GM23248 (cell line): ENCODE results near the gene DTX2. TPM values are rescaled to one million over a fixed set of nuclear protein-coding genes. Genes with fewer than 3 reads are reported as not detected.
"Not testable (repeated sequence)": the region's sequence is repeated elsewhere in the genome, so short reads cannot be mapped to it uniquely, and the experiment has no call there.

Experiments
- DNase-seq: peaks from one replicate; pipeline ENCODE4 v3.0.0-alpha.2; 2015
- H2AFZ ChIP-seq: fragments of 200-600 bp; sonication (generic); 2 replicates; pipeline ENCODE4 v1.6.1; 2016; ENCODE audit warnings: antibody characterized with exemption
- H3F3A ChIP-seq: fragments of 200-600 bp; sonication (generic); 2 replicates; pipeline ENCODE4 v1.6.1; 2016; ENCODE audit warnings: mild to moderate bottlenecking, antibody characterized with exemption, mixed run types; ENCODE audit not compliant: insufficient read depth
- H3K27ac ChIP-seq: fragments of 200-600 bp; sonication (generic); 2 replicates; pipeline ENCODE4 v1.5.1; 2016; ENCODE audit warnings: mild to moderate bottlenecking
- H3K27me3 ChIP-seq: fragments of 200-600 bp; sonication (generic); replicated peaks from 2 replicates; pipeline ENCODE4 v1.6.1; 2016; ENCODE audit warnings: mild to moderate bottlenecking; ENCODE audit not compliant: insufficient read depth
- H3K36me3 ChIP-seq: fragments of 200-600 bp; sonication (generic); 2 replicates; pipeline ENCODE4 v1.6.1; 2016; ENCODE audit warnings: low read depth, mild to moderate bottlenecking
- H3K4me1 ChIP-seq: fragments of 200-600 bp; sonication (generic); 2 replicates; pipeline ENCODE4 v1.6.1; 2016; ENCODE audit warnings: mild to moderate bottlenecking; ENCODE audit not compliant: insufficient read depth
- H3K4me2 ChIP-seq: fragments of 200-600 bp; sonication (generic); one replicate; pipeline ENCODE4 v1.6.1; 2016; ENCODE audit warnings: mild to moderate bottlenecking; ENCODE audit not compliant: unreplicated experiment
- H3K4me3 ChIP-seq: fragments of 200-600 bp; sonication (generic); 2 replicates; pipeline ENCODE4 v1.5.1; 2016; ENCODE audit warnings: mild to moderate bottlenecking
- H3K79me2 ChIP-seq: fragments of 200-600 bp; sonication (generic); 2 replicates; pipeline ENCODE4 v1.6.1; 2016; ENCODE audit warnings: mild to moderate bottlenecking; ENCODE audit not compliant: insufficient read depth
- H3K9ac ChIP-seq: fragments of 200-600 bp; sonication (generic); 2 replicates; pipeline ENCODE4 v1.6.1; 2016; ENCODE audit warnings: mild to moderate bottlenecking
- H3K9me2 ChIP-seq: fragments of 200-600 bp; sonication (generic); 2 replicates; pipeline ENCODE4 v1.6.1; 2016; ENCODE audit warnings: mixed run types, mild to moderate bottlenecking, moderate library complexity; ENCODE audit not compliant: insufficient read depth
- H3K9me3 ChIP-seq: fragments of 200-600 bp; sonication (generic); one replicate; pipeline ENCODE4 v1.6.1; 2017; ENCODE audit warnings: low read depth
- H4K20me1 ChIP-seq: fragments of 200-600 bp; sonication (generic); 2 replicates; pipeline ENCODE4 v1.6.0; 2016; ENCODE audit not compliant: insufficient read depth
- WGBS, 2 experiments: methylation state at CpG; one replicate each; pipeline ENCODE4 v1.1.6; 2015 to 2017; ENCODE audit warnings: low lambda C conversion rate in 2 of 2, low coverage in 1 of 2; ENCODE audit errors: missing lambda C conversion rate in 2 of 2; 5-methylcytosine and 5-hydroxymethylcytosine counted together
- in situ Hi-C: fragments of 300-500 bp; cut with MboI; formaldehyde crosslinking; loops from 2 replicates; pipeline ENCODE4 v1.15.0; 2020
- polyA plus RNA-seq: library from polyadenylated mRNA; unstranded; fragments of >200 nt; fragmentation: Nextera tagmentation; extraction: Ambion mirVana; gene quantifications from 2 replicates; pipeline ENCODE4 v1.2.1, GENCODE V29; 2016
- total RNA-seq: library from RNA; depleted of rRNA; stranded (reverse); fragments of >200 nt; shearing (Covaris generic); gene quantifications from 2 replicates; pipeline ENCODE4 v1.2.3, GENCODE V29; 2014

The DTX2 gene
- total and polyA plus RNA-seq, 2 experiments from 2014 or later, result 4.3 to 9.7 TPM

- H3K4me2 ChIP-seq, DNase-seq, H3K27ac ChIP-seq, H3K9ac ChIP-seq, H4K20me1 ChIP-seq, H2AFZ ChIP-seq, H3K36me3 ChIP-seq, H3K9me3 ChIP-seq, H3K9me2 ChIP-seq, H3K27me3 ChIP-seq, in situ Hi-C loops, H3K4me1 ChIP-seq, H3K4me3 ChIP-seq, H3F3A ChIP-seq: not testable (repeated sequence)
- WGBS, 2 experiments, result 78 to 85% methylated on average over 10 to 11 of the region's 14 CpGs
- H3K79me2 ChIP-seq, result peaks cover 12% of the 10 kb centered on the region
Measured at GRCh38 chr7:76467743-76468404, 6.4 kb downstream of the DTX2 start.

GRCh38 chr7:76471556-76472221 is 10.2 kb downstream of the DTX2 start:
- in situ Hi-C loops, H3K4me3 ChIP-seq, H3K79me2 ChIP-seq: not testable (repeated sequence)

GRCh38 chr7:76473097-76473496 is 11.6 kb downstream of the DTX2 start:
- H3K4me2 ChIP-seq, DNase-seq, H3K9me2 ChIP-seq, H3K9ac ChIP-seq, H3K27ac ChIP-seq, H3K9me3 ChIP-seq, H4K20me1 ChIP-seq, H2AFZ ChIP-seq, H3K4me1 ChIP-seq, H3F3A ChIP-seq, H3K27me3 ChIP-seq, H3K36me3 ChIP-seq, H3K79me2 ChIP-seq, in situ Hi-C loops, H3K4me3 ChIP-seq: not testable (repeated sequence)
- 100% methylated on average over 3 to 4 of the region's 6 CpGs for WGBS, 2 experiments

More at GRCh38 chr7:76471556-76472221, 10.2 kb downstream of the DTX2 start:
- not testable (repeated sequence) for H3F3A ChIP-seq, H3K4me1 ChIP-seq, H4K20me1 ChIP-seq, H3K4me2 ChIP-seq, H3K36me3 ChIP-seq, H3K9me2 ChIP-seq, H3K27ac ChIP-seq, H3K9ac ChIP-seq, H3K9me3 ChIP-seq, H3K27me3 ChIP-seq, DNase-seq, H2AFZ ChIP-seq
- 81 to 88% methylated on average over 8 to 10 of the region's 10 CpGs for WGBS, 2 experiments

- H3K9me2 ChIP-seq, H3F3A ChIP-seq, H3K27ac ChIP-seq, H3K9ac ChIP-seq, H2AFZ ChIP-seq, H3K4me1 ChIP-seq, H4K20me1 ChIP-seq, in situ Hi-C loops, H3K36me3 ChIP-seq, H3K4me2 ChIP-seq, H3K4me3 ChIP-seq, H3K9me3 ChIP-seq, H3K27me3 ChIP-seq, DNase-seq, H3K79me2 ChIP-seq: not testable (repeated sequence)
- 97 to 100% methylated on average over 2 to 7 of the region's 11 CpGs for WGBS, 2 experiments
Measured at GRCh38 chr7:76476280-76476679, 14.8 kb downstream of the DTX2 start.

- in situ Hi-C loops, result not testable (repeated sequence)
- WGBS, 2 experiments, result 97 to 98% methylated on average over 12 to 23 of the region's 24 CpGs
Measured at GRCh38 chr7:76476742-76477474, 15.4 kb downstream of the DTX2 start.

GRCh38 chr7:76479628-76480027 is 18.1 kb downstream of the DTX2 start:
- H3K4me1 ChIP-seq, H3K9ac ChIP-seq, H3K4me3 ChIP-seq, H3F3A ChIP-seq, H3K27ac ChIP-seq, H3K27me3 ChIP-seq, H2AFZ ChIP-seq, H3K79me2 ChIP-seq, H3K9me2 ChIP-seq, H4K20me1 ChIP-seq, DNase-seq, H3K9me3 ChIP-seq, in situ Hi-C loops, H3K36me3 ChIP-seq, H3K4me2 ChIP-seq: not testable (repeated sequence)
- WGBS, 2 experiments, result 93 to 97% methylated on average over 6 to 11 of the region's 11 CpGs

More at GRCh38 chr7:76476742-76477474, 15.4 kb downstream of the DTX2 start:
- H3K9ac ChIP-seq, H3K27me3 ChIP-seq, H3K79me2 ChIP-seq, H3K4me2 ChIP-seq, H3K27ac ChIP-seq, H4K20me1 ChIP-seq, H3K36me3 ChIP-seq, H3F3A ChIP-seq, H3K9me2 ChIP-seq, H2AFZ ChIP-seq, H3K4me3 ChIP-seq, H3K4me1 ChIP-seq, H3K9me3 ChIP-seq, DNase-seq: not testable (repeated sequence)

GRCh38 chr7:76480403-76481253 is 19.1 kb downstream of the DTX2 start:
- H3K4me3 ChIP-seq, H4K20me1 ChIP-seq, H2AFZ ChIP-seq, H3K4me2 ChIP-seq, DNase-seq, H3F3A ChIP-seq, H3K4me1 ChIP-seq, H3K9me2 ChIP-seq, in situ Hi-C loops, H3K9me3 ChIP-seq, H3K27ac ChIP-seq, H3K36me3 ChIP-seq, H3K27me3 ChIP-seq, H3K9ac ChIP-seq, H3K79me2 ChIP-seq: not testable (repeated sequence)
- WGBS, 2 experiments, result 93 to 95% methylated on average over 24 to 28 of the region's 29 CpGs
